HG03097 (cell line): ENCODE data around the gene RIMOC1.

ENCODE experiments used
- ATAC-seq: cut with Tn5 transposase; IDR thresholded peaks from one replicate; pipeline ENCODE4 v1.9.1; 2021; ENCODE audit not compliant: unreplicated experiment, low FRiP score

RIMOC1 gene

DNA sequence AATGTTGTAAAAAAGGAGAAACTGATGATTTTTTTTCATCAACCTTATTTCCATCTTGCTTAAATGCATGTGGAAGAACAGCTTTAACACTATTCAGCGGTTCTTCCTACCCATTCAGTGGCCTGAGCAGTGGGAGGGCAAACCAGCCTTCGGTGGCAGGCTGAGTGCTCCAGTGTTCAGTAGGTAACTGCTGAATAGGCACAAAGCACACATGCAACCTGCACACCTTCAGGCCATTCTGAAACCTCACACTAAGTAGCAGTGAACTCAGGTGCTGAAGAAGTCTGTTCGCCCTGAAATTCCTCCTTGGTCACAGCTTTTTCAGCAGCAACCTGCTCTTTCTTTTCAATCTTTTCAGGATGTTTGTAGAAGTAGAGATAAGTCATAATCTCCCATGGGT is 47.1 kb downstream of the RIMOC1 start:
- no peak for ATAC-seq
